Tibial nerve (tissue), 4 donors: Measurements from ENCODE around the gene PLCXD3.

Experiments
- EP300 ChIP-seq, 2 donors: sonication (generic); formaldehyde crosslinking; IDR thresholded peaks; one replicate each; pipeline ENCODE4 v1.6.1; 2017; ENCODE audit warnings: antibody characterized with exemption in 2 of 2, mild to moderate bottlenecking in 1 of 2
- POLR2A ChIP-seq, 2 donors: fragments of 450-650 bp; IDR thresholded peaks; one replicate each; pipeline ENCODE4 v1.6.1; 2017; ENCODE audit warnings: antibody characterized with exemption in 2 of 2, mild to moderate bottlenecking in 2 of 2, moderate library complexity in 2 of 2
- TF ChIP-seq, protein P1 (sequence below), 5 experiments: fragments of 200-600 bp in 3 of 5; fragments of 450-650 bp in 2 of 5; sonication (generic) in 3 of 5; IDR thresholded peaks; one replicate each; pipeline ENCODE4 v1.5.1; 2016 to 2019; ENCODE audit warnings: antibody characterized with exemption in 5 of 5, mild to moderate bottlenecking in 3 of 5, moderate library complexity in 2 of 5

DNA sequence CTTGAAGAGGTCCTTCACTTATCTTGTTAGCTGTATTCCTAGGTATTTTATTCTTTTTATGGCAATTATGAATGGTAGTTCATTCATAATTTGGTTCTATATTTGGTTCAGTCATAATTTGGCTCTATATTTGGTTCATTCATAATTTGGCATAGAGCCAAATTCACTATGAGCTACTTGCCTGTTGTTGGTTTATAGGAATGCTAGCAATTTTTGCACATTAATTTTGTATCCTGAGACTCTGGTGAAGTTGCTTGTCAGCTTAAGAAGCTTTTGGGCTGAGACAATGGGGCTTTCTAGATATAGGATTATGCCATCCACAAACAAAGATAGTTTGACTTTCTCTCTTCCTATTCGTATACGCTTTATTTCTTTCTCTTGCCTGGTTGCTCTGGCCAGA is 142.2 kb downstream of the PLCXD3 start:
- TF ChIP-seq EP300 (IDR thresholded peaks at IDR 0.05) (no peak), POLR2A (IDR thresholded peaks at IDR 0.05) (no peak)
- TF ChIP-seq, protein P1, sequence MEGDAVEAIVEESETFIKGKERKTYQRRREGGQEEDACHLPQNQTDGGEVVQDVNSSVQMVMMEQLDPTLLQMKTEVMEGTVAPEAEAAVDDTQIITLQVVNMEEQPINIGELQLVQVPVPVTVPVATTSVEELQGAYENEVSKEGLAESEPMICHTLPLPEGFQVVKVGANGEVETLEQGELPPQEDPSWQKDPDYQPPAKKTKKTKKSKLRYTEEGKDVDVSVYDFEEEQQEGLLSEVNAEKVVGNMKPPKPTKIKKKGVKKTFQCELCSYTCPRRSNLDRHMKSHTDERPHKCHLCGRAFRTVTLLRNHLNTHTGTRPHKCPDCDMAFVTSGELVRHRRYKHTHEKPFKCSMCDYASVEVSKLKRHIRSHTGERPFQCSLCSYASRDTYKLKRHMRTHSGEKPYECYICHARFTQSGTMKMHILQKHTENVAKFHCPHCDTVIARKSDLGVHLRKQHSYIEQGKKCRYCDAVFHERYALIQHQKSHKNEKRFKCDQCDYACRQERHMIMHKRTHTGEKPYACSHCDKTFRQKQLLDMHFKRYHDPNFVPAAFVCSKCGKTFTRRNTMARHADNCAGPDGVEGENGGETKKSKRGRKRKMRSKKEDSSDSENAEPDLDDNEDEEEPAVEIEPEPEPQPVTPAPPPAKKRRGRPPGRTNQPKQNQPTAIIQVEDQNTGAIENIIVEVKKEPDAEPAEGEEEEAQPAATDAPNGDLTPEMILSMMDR (IDR thresholded peaks at IDR 0.05): no peak
